GM18868 (cell line): ENCODE measurements around the gene ZC3H18.

Experiments
- ATAC-seq: cut with Tn5 transposase; IDR thresholded peaks from one replicate; pipeline ENCODE4 v1.9.1; 2021; ENCODE audit warnings: mild to moderate bottlenecking, moderate library complexity; ENCODE audit not compliant: unreplicated experiment

Gene ZC3H18

DNA sequence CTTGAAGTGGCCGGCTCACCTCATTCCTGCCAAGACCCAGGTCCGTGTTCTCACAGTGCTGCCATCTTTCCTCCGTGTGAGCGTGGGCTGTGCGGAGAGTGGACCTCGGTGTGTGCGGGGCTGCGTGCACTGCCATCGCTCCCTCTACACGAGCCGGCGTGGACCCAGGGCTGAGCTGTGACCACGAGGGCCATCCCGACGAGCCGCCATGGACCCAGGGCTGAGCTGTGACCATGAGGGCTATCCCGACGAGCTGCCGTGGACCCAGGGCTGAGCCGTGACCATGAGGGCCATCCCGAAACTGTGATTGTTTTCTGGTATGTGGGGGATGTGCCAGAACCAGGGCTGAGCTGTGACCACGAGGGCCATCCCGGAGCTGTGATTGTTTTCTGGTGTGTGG lies 101.6 kb downstream of the ZC3H18 start:
- ATAC-seq, result no peak

DNA sequence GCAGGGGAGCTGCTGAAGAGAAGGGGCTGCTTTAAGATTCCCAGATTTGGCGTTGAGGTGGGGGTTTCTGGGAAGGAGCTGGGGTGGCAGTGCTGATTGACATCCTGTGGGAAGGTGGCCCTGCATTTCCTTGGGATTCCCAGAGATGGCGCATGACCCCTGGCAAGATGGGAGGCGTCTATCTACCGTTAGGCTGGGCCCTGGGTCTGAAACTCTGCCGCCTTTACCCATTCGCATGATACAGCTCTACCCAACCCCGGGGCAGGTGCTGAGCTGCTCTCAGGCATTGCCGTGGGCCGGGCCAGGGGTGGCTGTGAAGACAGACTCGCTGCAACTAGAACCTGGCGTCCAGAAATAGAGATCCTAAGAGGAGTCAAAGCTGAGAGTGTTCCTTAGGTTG lies 102.6 kb downstream of the ZC3H18 start:
- no peak for ATAC-seq

DNA sequence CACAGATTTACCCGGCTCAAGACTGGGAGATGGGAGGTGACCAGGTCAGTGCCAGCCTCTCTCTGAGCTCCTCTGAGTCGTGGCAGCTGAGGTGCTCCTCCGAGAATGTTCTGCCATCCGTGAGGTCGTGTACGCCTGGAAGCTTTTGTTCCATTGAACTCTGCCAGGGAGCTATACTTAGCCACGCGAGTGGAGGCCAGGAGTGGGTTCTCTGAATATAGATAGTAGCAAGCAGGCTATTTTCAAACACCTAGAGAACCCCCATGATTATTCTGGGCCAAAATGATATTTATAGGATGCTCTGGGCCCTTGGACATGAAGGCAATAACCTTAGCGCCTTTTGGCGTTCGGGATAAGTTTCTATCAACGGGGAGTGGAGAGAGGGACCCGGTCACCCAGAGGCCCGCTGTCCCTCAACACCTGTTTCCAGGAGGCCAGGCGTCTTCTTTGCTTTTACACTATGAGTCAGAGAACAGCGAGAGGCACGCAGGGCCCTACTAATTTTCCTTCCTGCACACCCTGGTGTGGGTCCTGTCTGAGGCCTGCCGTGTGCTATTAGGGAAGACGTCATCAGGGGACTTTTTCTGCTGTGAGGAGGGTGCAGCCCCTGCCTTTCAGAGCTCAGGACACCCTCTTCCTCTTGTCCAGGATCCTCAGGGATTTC lies 103.6 kb downstream of the ZC3H18 start:
- ATAC-seq, result no peak

DNA sequence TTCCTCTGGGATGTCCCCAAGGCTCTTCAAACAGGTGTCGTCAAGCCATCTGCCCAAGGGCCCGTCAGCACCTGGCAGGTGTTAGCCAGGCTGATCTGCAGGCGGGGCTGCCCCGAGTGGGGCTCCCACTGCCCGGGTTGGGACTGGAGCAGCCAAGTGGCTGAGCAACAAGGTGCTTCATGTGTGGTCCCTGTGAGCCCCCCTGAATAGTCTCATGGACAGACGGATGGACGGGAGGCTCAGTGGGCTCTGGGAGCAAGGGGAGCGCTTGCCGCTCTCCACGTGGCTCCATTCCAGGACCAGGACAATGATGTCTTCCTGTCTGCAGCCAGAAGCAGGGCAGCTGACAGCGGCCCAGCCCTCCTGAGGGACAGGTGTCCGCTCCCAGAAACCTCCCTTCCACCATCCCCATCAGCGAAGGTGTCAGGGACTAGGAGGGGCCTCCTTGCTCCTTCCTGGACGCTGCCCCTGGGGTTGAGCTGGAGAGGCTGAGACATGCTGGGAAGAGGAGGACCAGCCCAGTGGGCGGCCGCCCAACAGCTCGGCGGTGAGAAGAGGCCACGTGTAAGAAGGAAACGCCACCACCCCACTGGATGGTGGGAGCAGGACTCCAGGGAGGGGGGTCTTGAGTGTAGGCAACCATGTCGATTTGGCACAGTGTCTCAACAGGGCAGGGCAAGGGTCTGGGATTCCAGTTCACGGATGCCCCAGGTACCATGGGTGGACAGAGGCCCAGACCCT lies 106.5 kb downstream of the ZC3H18 start:
- ATAC-seq, result no peak

DNA sequence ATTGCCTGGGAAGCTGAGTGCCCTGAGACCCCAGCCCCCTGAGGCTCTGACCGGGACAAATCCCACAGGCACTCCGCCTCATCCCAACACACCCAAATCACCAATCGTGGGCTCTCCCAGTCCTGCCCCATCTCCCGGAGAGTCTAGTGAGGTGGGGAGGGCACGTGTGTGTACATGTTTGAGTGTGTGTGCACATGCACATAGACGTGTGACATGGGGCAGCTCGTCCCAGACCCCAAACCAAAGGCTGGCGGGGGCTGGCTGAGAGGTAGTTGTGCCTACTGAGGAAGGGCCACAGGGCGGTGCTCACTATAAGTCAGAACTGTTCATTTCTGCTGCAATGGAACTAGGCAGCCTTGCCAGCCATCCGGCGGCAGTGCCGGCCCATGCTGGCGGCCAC lies 107.5 kb downstream of the ZC3H18 start:
- no peak for ATAC-seq

DNA sequence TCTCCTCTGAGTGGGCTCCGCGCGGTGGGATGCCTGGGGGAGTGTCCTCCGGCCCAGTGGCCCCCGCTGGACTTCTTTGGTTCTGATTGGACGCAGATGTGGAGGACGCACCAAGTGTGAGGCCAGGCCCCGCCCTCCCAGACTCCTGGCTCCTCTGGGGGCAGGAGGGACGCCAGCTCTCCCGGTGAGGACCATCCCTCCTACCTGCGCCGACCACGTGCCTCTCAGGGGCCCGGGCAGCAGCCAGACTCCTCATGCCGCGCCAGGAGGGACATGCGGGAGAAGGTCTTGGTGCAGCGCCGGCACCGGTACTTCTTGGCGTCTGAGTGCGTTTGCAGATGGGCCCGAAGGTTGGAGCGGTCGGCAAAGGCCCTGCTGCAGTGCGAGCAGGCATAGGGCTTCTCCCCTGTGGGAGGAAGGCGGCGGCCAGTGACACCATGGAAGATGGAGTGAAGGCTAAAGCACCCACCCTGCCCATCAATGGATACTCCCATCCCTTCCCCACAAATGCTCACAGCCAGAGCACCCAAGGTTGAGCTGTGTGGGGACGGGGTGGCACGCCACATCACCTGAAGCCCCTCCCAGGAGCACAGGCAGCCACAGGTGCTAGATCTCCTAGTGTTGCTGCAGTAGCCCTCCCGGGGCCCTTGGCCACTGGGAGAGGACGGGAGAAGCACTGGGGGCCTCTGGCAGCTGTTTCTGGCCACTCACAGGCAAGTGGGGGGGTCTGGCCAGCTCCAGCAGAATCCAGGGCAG lies 108.2 kb downstream of the ZC3H18 start:
- no peak for ATAC-seq

DNA sequence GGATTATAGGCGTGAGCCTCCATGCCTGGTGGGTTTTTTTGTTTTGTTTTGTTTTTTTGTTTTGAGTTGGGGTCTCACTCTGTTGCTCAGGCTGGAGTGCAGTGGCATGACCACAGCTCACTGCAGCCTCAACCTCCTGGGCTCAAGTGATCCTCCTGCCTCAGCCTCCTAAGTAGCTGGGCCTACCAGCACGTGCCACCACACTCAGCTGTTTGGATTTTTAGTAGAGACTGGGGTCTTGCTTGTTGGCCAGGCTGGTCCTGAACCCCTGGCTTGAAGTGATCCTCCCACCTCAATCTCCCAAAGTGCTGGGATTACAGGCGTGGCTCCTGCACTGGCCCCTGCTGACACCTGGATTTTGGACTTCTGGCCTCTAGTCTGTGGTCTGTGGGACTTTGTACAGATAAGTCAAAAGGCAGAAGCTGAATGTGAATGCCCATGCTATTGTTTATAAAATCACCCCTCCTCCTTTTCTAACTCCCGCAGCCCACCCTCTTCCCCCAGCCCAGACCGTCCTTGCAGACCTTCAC lies 110.4 kb downstream of the ZC3H18 start:
- no peak for ATAC-seq

DNA sequence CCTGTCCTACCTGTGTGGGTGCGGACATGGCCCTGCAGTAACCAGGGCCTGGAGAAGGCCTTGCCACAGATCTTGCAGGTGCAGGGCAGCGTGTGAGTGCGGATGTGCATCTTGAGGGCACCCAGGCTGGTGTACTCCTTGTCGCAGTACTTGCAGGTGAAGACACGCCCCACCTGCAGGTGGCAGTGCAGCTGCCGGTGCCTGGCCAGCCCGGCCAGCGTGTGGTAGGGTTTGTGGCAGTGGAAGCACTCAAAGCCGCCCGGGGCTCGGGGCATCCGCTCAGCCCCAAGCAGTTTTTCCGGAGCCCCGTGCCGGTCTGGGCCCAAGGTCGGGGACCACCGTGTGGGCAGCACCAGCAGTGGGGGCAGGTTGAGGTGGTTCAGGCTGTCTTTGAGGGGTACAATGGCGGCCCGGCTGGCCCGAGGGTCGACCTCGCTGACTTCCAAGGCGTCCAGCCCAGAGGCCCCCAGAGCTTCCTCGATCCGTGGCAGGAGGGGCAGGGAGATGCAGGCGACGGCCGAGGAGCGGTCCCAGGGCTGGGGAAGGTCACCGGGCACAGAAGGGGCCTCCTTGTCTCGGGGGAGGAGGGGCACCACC lies 111.0 kb downstream of the ZC3H18 start:
- ATAC-seq, result no peak
